ENCODE measurements around the gene RAPGEF1. TPM values are rescaled to one million over a fixed set of nuclear protein-coding genes. Genes with fewer than 3 reads are reported as not detected.
A peak's percentile ranks its signal among the peaks of the same experiment; 100 is the strongest.

Gene RAPGEF1
- total RNA-seq, 1 experiment from 2014 or later, result 22.5 TPM

DNA sequence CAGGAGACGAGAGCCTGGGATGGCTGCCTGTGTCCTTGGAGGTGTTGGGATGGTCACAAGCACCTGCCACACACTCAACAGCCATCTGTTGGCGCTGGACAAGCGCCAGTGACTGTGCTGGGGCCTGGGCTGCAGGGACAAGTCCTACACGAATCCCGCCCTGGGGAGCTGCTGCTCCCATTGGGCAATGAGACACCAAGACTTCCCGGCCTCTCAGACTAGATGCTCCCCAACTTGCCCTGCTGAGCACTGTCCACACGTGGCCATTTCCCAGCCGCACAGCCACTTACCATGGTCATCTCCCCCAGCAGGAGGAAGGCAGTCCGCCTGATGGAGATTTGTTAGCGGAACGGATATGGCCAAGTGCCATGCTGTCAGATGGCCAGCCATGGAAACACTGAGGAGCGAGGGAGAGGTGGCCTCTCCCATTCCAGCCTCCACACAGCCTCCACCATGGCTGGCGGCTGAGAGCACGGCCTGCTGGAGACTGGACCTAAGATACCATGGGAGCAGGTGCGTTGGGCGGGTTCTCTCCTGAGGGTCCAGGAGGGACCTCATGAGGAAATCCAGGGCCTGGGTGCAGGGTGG lies 150.7 kb downstream of the RAPGEF1 start:
- no peak for DNase-seq (ENCODE audit: low read depth)

- DNase-seq (ENCODE audit: low read depth), result no peak
Observed at GRCh38 chr9:131588396-131588795, 151.5 kb downstream of the RAPGEF1 start.

DNA sequence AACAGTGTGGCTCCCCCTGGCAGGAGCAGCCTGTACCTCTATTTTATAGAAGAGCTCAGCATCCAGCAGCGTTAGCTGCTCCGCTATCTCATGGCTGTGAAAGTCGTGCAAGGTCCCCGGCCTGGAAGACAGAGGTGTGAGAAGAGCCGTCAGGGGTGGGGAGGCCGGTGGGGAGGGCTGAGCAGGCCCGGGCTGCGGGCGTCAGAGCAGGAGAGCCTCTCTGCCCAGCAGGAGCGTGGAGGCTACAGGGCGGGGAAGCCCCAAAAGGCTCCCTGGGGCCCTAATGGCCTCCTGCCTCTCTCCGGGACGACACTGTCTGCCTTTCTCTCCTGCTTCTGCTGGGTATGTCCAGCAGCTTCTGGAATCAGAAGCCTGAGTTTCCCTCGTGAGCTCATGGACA lies 152.0 kb downstream of the RAPGEF1 start:
- DNase-seq (ENCODE audit: low read depth), result no peak

- no peak for DNase-seq (ENCODE audit: low read depth)
Observed at GRCh38 chr9:131587331-131587730, 152.5 kb downstream of the RAPGEF1 start.

- DNase-seq (ENCODE audit: low read depth), result peak; percentile 37
Observed at GRCh38 chr9:131585375-131585774, 154.5 kb downstream of the RAPGEF1 start.

DNA sequence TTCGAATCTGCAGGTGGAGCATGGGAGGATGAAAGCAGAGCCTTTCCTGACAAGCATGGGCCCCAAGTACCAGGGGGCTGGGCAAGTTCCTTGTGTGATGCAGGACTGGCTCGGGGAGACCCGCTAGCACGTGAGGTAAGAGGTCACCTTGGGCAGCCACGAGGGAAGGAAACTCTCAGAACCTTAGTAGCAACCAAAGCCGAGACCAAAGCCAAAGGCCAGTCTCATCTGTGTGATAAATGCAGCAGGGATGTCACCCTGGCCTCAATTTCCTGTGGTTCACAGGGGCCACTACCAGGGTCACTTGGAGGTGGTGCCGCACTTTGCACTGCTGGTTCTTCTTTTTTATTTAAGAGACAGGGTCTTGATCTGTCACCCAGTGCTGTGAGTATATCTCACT lies 155.0 kb downstream of the RAPGEF1 start:
- DNase-seq (ENCODE audit: low read depth), result no peak

- DNase-seq (ENCODE audit: low read depth), result no peak
Observed at GRCh38 chr9:131583836-131584555, 155.9 kb downstream of the RAPGEF1 start.

GRCh38 chr9:131583337-131583645 lies 156.6 kb downstream of the RAPGEF1 start:
- DNase-seq (ENCODE audit: low read depth), result no peak

- DNase-seq (ENCODE audit: low read depth), result no peak
Observed at GRCh38 chr9:131582466-131583336, 157.2 kb downstream of the RAPGEF1 start.

GRCh38 chr9:131582056-131582455 lies 157.8 kb downstream of the RAPGEF1 start:
- DNase-seq (ENCODE audit: low read depth), result no peak

DNA sequence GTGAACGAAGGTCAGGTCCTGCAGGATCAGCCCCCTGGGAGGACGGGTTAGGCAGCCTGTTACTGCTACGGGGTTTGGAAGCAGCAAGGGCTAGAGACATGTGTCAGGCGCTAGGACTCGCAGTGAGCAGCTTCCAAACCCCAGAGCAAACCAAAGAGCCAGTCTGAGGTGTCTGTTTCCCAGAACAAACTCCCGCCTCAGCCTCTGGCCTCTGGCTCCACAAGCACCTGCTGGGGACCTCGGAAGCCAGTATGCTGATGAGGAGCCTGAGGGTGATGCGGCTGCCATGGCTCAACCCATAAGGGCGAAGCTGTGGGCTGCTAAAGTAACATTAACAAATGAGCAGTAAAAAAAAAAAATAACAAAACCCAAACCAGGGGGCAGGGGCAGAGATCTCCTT lies 159.5 kb downstream of the RAPGEF1 start:
- DNase-seq (ENCODE audit: low read depth), result no peak

- no peak for DNase-seq (ENCODE audit: low read depth)
Observed at GRCh38 chr9:131579789-131580211, 160.1 kb downstream of the RAPGEF1 start.

GRCh38 chr9:131578731-131579504 lies 161.0 kb downstream of the RAPGEF1 start:
- no peak for DNase-seq (ENCODE audit: low read depth)

GRCh38 chr9:131578021-131578420 lies 161.9 kb downstream of the RAPGEF1 start:
- no peak for DNase-seq (ENCODE audit: low read depth)

DNA sequence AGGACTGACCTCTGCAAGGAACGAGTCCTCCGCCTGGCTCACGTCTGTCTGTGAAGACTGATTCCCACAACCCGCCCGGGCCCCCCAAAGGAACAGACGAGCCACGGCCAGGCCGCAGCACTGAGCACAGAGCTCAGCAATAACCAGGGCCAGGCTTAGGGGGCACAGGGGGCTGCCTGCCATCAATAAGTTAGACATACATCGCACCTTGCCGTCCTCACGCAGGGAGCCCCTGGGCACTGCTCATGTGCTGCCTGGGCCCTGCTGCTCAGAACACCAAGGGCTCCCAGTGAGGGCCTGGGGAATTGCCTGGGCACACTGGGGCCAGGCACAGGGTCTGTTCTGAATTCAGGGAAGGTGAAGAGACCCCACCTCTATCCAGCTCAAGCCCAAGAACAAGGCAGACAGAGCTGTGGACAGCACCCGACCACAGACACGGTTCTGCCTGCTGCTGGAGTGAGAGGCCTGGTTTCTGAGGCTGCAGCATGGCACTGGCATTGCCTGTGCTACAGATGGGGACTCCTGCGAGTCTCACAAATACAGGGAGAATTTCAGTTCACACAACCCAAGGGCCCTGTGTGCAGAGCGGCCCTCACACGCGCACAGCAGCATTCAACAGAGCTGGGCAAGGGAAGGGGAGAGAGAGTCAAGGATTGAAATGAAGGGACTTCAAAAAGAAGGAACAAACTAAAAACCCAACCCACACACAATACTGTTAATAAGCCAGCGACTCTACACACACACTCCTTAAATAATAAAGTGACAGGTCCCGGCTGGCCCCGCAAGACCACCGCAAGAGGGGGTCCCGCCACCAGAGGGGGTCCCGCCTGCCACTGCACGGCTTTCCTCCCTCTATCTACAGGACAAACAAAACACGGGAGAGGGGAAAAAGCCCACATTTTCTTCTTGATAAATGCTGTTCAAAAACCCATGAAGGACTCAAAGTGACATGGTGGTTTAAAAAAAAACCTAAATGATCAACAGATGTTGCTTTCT lies 162.6 kb downstream of the RAPGEF1 start:
- DNase-seq (ENCODE audit: low read depth), result no peak

DNA sequence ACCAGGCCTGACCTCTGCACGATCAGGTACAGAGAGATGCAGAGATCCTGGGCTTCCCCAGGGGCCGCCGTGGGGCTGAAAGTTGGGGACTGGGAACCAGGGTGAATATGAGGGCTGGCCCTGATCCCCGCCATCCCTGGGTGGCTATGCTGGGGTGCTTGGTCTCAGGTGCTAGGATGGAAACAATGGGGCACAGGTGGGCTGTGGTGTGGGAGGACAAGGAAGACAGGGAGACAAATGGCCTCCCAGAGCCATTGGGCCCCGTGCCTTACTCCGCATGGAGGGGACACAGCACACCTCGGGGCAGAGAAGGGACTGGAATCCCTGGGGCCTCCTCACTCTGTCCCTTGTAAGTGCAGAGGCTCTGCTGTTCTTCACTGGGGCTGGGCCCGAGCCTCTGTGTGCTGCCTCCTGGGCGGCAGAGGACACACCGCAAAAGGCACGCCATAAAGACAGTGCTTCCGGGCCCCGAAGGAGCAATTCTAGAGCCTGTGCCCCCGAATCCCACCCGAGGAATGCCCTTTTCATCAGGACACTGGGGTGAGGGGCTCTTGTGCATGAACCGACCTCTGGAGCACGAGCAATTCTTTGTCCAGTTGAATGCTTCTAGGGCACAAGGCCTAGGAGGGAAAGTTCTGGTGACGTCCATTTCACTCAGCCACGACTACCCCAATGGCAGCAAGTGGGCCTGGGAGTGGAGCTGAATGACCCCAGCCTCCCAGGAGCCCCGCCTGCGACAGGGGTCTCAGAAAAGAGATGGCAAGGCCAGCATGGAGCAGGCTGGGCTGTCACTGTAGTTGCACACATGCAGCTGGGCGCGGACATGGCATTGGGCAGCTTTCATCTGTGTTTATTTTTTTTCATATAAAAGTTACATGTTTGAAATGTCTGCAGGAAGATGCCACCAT lies 163.7 kb downstream of the RAPGEF1 start:
- no peak for DNase-seq (ENCODE audit: low read depth)

GRCh38 chr9:131574730-131575640 lies 164.9 kb downstream of the RAPGEF1 start:
- no peak for DNase-seq (ENCODE audit: low read depth)

DNA sequence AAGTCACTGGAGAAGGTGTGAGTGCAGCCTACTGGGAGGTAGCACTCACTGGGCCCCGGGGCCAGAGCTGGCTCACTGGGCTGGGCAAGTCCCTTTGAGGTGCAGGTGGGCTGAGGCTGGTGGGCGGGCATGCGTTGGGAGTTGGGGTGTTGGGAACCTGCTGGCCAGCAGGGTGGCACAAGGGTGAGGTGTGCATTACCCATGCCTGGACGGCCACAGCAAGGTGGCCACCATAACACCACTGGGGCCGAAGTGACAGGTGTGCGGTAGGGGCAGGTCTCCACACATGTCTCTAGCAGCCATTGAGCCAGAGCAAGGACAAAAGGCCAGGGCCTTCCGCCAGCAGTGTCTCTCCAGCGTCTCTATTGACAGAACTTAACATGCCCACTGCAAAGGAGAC lies 172.0 kb downstream of the RAPGEF1 start:
- DNase-seq (ENCODE audit: low read depth), result no peak

Data from HT1080 (cell line).